Prostate gland (tissue), 2 donors: ENCODE data around the gene AGPS. TPM values are rescaled to one million over a fixed set of nuclear protein-coding genes. Genes with fewer than 3 reads are reported as not detected.

ENCODE experiments used
- DNase-seq: peaks from one replicate; pipeline ENCODE4 v3.0.0-alpha.2; 2019; ENCODE audit warnings: low spot score
- H3K27ac ChIP-seq, 2 donors: fragments of 200-600 bp; sonication (generic); 2 replicates each; pipeline ENCODE4 v1.5.1; 2017 to 2019
- H3K27me3 ChIP-seq: fragments of 200-600 bp; sonication (generic); replicated peaks from 2 replicates; pipeline ENCODE4 v1.5.1; 2019; ENCODE audit not compliant: insufficient read depth
- H3K36me3 ChIP-seq, 2 donors: fragments of 200-600 bp; sonication (generic); 1 replicate in 1 of 2; 2 replicates in 1 of 2; pipeline versions ENCODE4 v1.5.1 to v1.8.1; 2017 to 2019
- H3K4me1 ChIP-seq: fragments of 200-600 bp; sonication (generic); replicated peaks from 2 replicates; pipeline ENCODE4 v1.5.1; 2019
- H3K4me3 ChIP-seq, 2 donors: fragments of 200-600 bp; sonication (generic); 2 replicates each; pipeline ENCODE4 v1.5.1; 2017 to 2019
- H3K9me3 ChIP-seq: fragments of 200-600 bp; sonication (generic); 2 replicates; pipeline ENCODE4 v1.5.1; 2017
- CTCF ChIP-seq, 4 experiments: fragments of 200-600 bp in 2 of 4; fragments of 450-650 bp in 2 of 4; sonication (generic) in 2 of 4; IDR thresholded peaks; 1 replicate in 3 of 4; 2 replicates in 1 of 4; pipeline ENCODE4 v1.5.1; 2016 to 2019; ENCODE audit warnings: antibody characterized with exemption in 4 of 4, mild to moderate bottlenecking in 2 of 4, moderate library complexity in 2 of 4
- POLR2A ChIP-seq: fragments of 450-650 bp; IDR thresholded peaks from one replicate; pipeline ENCODE4 v1.6.1; 2016; ENCODE audit warnings: antibody characterized with exemption, mild to moderate bottlenecking
- POLR2AphosphoS5 ChIP-seq: sonication (generic); formaldehyde crosslinking; IDR thresholded peaks from one replicate; pipeline ENCODE4 v1.6.1; 2017; ENCODE audit warnings: antibody characterized with exemption
- WGBS: methylation state at CpG from one replicate; pipeline ENCODE4 v1.1.5; 2018; 5-methylcytosine and 5-hydroxymethylcytosine counted together
- intact Hi-C: fragments of 100-400 bp; cut with DNase I; formaldehyde crosslinking; loops from one replicate; pipeline ENCODE4 v1.14.2; 2022
- total RNA-seq, 2 donors: library from RNA; depleted of rRNA; stranded (reverse); fragments of >200 nt; gene quantifications; one replicate each; pipeline ENCODE4 v1.1.0, GENCODE V29; 2016

The AGPS gene
- total RNA-seq, 2 donors from 2014 or later = 17.2 to 50.3 TPM

- no peak for DNase-seq
- H3K27ac ChIP-seq = no peak overlapping the region
Measured at GRCh38 chr2:177542396-177542795, 149.8 kb downstream of the AGPS start.

DNA sequence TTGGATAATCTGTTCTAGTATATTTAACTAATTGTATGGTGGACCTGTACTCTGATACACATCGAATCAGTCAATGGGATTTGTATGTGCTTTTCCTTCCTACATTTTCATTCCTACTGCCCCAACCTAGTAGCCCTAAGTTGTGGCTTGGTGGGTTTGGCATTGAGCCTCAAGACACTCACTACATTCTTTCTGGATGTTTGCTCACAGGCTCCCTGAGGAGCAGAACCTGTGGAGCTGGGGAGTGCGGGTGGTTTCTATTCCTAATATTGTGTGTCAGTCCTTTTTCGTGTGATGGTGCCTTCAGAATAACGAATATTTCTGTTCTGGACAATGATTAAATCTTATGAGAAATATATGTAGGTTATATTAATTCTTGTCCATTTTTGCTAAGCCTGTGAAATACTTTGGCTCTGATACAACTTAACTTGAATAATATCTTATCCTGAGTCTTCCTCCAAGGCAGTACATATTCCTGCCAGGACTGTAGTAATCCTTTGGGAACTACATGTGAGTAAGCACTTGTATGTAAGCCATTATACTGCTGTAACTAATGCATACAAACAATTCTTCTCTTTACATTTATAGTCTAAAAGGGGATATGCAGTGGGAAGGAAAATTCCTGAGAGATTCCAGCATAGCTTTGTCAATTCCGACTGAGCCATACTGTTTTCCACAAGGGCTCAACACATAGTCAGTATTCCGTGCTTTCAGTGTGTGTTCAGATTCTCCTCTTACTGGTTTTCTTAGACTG, 150.6 kb downstream of the AGPS start:
- 85% methylated on average over 6 of the region's 6 CpGs for WGBS
- H3K36me3 ChIP-seq = no peaks in the 10 kb centered on the region
- intact Hi-C loops = no loop called here
- no peaks in the 10 kb centered on the region for H3K9me3 ChIP-seq
- TF ChIP-seq CTCF (IDR thresholded peaks at IDR 0.05) (no peak), POLR2AphosphoS5 (no peak), POLR2A (no peak)
- no peaks in the 10 kb centered on the region for H3K4me1 ChIP-seq
- no peak for DNase-seq
- no peak overlapping the region for H3K4me3 ChIP-seq
- H3K27ac ChIP-seq = no peak overlapping the region
- no peaks in the 10 kb centered on the region for H3K27me3 ChIP-seq

More at GRCh38 chr2:177542396-177542795, 149.8 kb downstream of the AGPS start:
- Histone ChIP-seq H3K4me3 (no peak overlapping the region), H3K4me1 (no peaks in the 10 kb centered on the region), H3K36me3 (no peaks in the 10 kb centered on the region), H3K9me3 (no peaks in the 10 kb centered on the region), H3K27me3 (no peaks in the 10 kb centered on the region)
- intact Hi-C loops = no loop called here
- TF ChIP-seq CTCF (IDR thresholded peaks at IDR 0.05) (no peak), POLR2A (no peak), POLR2AphosphoS5 (no peak)

GRCh38 chr2:177545143-177545542, 152.6 kb downstream of the AGPS start:
- Histone ChIP-seq H3K9me3 (no peaks in the 10 kb centered on the region), H3K4me3 (no peak overlapping the region), H3K36me3 (no peaks in the 10 kb centered on the region), H3K4me1 (no peaks in the 10 kb centered on the region), H3K27ac (no peak overlapping the region), H3K27me3 (no peaks in the 10 kb centered on the region)
- TF ChIP-seq POLR2AphosphoS5 (no peak), CTCF (IDR thresholded peaks at IDR 0.05) (no peak), POLR2A (no peak)
- no peak for DNase-seq
- intact Hi-C loops = no loop called here
- WGBS = 94% methylated on average over 3 of the region's 3 CpGs

DNA sequence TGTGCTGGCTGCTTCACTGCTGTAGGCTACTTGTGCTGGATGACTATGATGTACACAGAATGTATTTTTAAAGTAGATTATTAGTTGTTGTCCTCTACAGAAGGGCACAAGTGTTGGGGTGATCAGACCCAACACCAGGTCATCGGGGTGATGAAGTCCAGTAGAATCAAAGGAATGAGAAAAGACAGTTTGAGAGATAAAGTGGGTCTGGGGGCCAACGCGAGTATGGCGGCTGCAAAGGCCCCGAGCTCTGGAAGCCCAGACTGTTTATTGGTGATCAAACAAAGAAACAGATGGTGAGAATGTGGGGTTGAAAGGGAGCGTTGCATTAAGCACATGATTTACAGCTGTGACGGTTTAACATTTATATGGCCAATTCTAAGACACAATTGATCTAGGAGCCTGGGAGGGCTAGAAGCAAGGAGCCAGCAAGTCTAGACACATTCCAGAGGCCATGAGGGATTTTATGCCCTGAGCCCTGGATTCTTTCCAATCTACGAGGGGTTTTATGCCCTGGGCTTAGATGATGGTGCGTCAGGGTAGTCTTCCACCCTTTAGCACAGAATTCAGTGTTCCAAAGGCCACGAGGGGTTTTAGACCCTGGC, 153.5 kb downstream of the AGPS start:
- Histone ChIP-seq H3K9me3 (no peaks in the 10 kb centered on the region), H3K4me3 (no peak overlapping the region), H3K27me3 (no peaks in the 10 kb centered on the region), H3K4me1 (no peaks in the 10 kb centered on the region), H3K36me3 (no peaks in the 10 kb centered on the region), H3K27ac (no peak overlapping the region)
- WGBS = 67% methylated on average over 9 of the region's 10 CpGs
- no peak for DNase-seq
- intact Hi-C loops = no loop called here
- TF ChIP-seq POLR2A (no peak), CTCF (IDR thresholded peaks at IDR 0.05) (no peak), POLR2AphosphoS5 (no peak)

GRCh38 chr2:177547122-177547521, 154.5 kb downstream of the AGPS start:
- Histone ChIP-seq H3K36me3 (no peaks in the 10 kb centered on the region), H3K4me1 (no peaks in the 10 kb centered on the region), H3K4me3 (no peak overlapping the region), H3K27ac (no peak overlapping the region), H3K27me3 (no peaks in the 10 kb centered on the region), H3K9me3 (no peaks in the 10 kb centered on the region)
- DNase-seq = no peak
- intact Hi-C loops = no loop called here
- no peak for TF ChIP-seq POLR2AphosphoS5
- TF ChIP-seq POLR2A = no peak
- TF ChIP-seq CTCF (IDR thresholded peaks at IDR 0.05) = no peak
